SK-N-SH treated with all-trans-retinoic acid at 6 μM for 48 hours (cell line): ENCODE measurements around the gene MTCL3.

Source experiments
- ATAC-seq: fragments of 200-7000 bp; cut with Tn5 transposase; 3 replicates; pipeline ENCODE4 v1.9.1; 2020; ENCODE audit warnings: mild to moderate bottlenecking, moderate library complexity
- ARNTL ChIP-seq: fragments of 450-650 bp; formaldehyde crosslinking; IDR thresholded peaks from 2 replicates; pipeline ENCODE4 v1.5.0; 2020; ENCODE audit warnings: low read depth, mild to moderate bottlenecking, moderate library complexity, borderline replicate concordance
- CREB5 ChIP-seq: fragments of 250-450 bp; sonication (Bioruptor Pico); IDR thresholded peaks from 2 replicates; pipeline ENCODE4 v1.5.1; 2020; ENCODE audit warnings: low read depth, mild to moderate bottlenecking, moderate library complexity
- CSDC2 ChIP-seq: fragments of 250-450 bp; sonication (Bioruptor Pico); IDR thresholded peaks from 2 replicates; pipeline ENCODE4 v1.5.0; 2020; ENCODE audit warnings: mild to moderate bottlenecking, moderate library complexity
- CSRNP3 ChIP-seq: fragments of 250-450 bp; sonication (Bioruptor Pico); IDR thresholded peaks from 2 replicates; pipeline ENCODE4 v1.5.1; 2021; ENCODE audit warnings: mild to moderate bottlenecking, moderate library complexity
- ESRRG ChIP-seq: fragments of 250-450 bp; sonication (Bioruptor Pico); IDR thresholded peaks from 2 replicates; pipeline ENCODE4 v1.6.1; 2021; ENCODE audit warnings: mild to moderate bottlenecking
- GLIS3 ChIP-seq: fragments of 250-450 bp; sonication (Bioruptor Pico); IDR thresholded peaks from 2 replicates; pipeline ENCODE4 v1.5.0; 2020; ENCODE audit warnings: mild to moderate bottlenecking, moderate library complexity
- ISL1 ChIP-seq: fragments of 250-450 bp; sonication (Bioruptor Pico); IDR thresholded peaks from 2 replicates; pipeline ENCODE4 v2.1.2; 2022; ENCODE audit warnings: mild to moderate bottlenecking, moderate library complexity
- OSR1 ChIP-seq: fragments of 250-450 bp; sonication (Bioruptor Pico); IDR thresholded peaks from 2 replicates; pipeline ENCODE4 v1.8.0; 2022; ENCODE audit warnings: moderate library complexity, mild to moderate bottlenecking, inconsistent platforms
- PATZ1 ChIP-seq: fragments of 250-450 bp; sonication (Bioruptor Pico); IDR thresholded peaks from 2 replicates; pipeline ENCODE4 v1.8.0; 2020; ENCODE audit warnings: mild to moderate bottlenecking, moderate library complexity, borderline replicate concordance
- POU6F1 ChIP-seq: fragments of 250-450 bp; sonication (Bioruptor Pico); IDR thresholded peaks from 2 replicates; pipeline ENCODE4 v1.8.0; 2021; ENCODE audit warnings: low read depth, mild to moderate bottlenecking, moderate library complexity, borderline replicate concordance
- PPARA ChIP-seq: fragments of 250-450 bp; sonication (Bioruptor Pico); IDR thresholded peaks from 2 replicates; pipeline ENCODE4 v1.5.0; 2020; ENCODE audit warnings: mild to moderate bottlenecking, borderline replicate concordance
- RARB ChIP-seq: fragments of 250-450 bp; sonication (Bioruptor Pico); IDR thresholded peaks from 2 replicates; pipeline ENCODE4 v1.8.0; 2021; ENCODE audit warnings: mild to moderate bottlenecking, moderate library complexity
- TCF4 ChIP-seq: fragments of 250-450 bp; sonication (Bioruptor Pico); IDR thresholded peaks from 2 replicates; pipeline ENCODE4 v1.8.0; 2021; ENCODE audit warnings: mild to moderate bottlenecking, moderate library complexity, borderline replicate concordance
- TOX ChIP-seq: fragments of 250-450 bp; sonication (Bioruptor Pico); IDR thresholded peaks from 2 replicates; pipeline ENCODE4 v1.8.0; 2021; ENCODE audit warnings: mild to moderate bottlenecking, moderate library complexity, borderline replicate concordance
- TSHZ2 ChIP-seq: fragments of 250-450 bp; sonication (Bioruptor Pico); IDR thresholded peaks from 2 replicates; pipeline ENCODE4 v1.5.0; 2020; ENCODE audit warnings: mild to moderate bottlenecking, moderate library complexity
- ZC3H10 ChIP-seq: fragments of 250-450 bp; sonication (Bioruptor Pico); IDR thresholded peaks from 2 replicates; pipeline ENCODE4 v1.5.1; 2021; ENCODE audit warnings: mild to moderate bottlenecking, moderate library complexity
- ZFP3 ChIP-seq: fragments of 250-450 bp; sonication (Bioruptor Pico); IDR thresholded peaks from 2 replicates; pipeline ENCODE4 v1.5.0; 2020; ENCODE audit warnings: mild to moderate bottlenecking, moderate library complexity
- ZFP30 ChIP-seq: fragments of 450-650 bp; formaldehyde crosslinking; IDR thresholded peaks from 2 replicates; pipeline ENCODE4 v1.5.0; 2022; ENCODE audit warnings: mild to moderate bottlenecking, moderate library complexity
- ZNF565 ChIP-seq: fragments of 450-650 bp; formaldehyde crosslinking; conservative IDR thresholded peaks from 2 replicates; pipeline ENCODE4 v1.5.0; 2020; ENCODE audit warnings: low read depth, mild to moderate bottlenecking, moderate library complexity
- ZNF70 ChIP-seq: fragments of 450-650 bp; formaldehyde crosslinking; IDR thresholded peaks from 2 replicates; pipeline ENCODE4 v1.5.0; 2020; ENCODE audit warnings: mild to moderate bottlenecking, moderate library complexity
- ZNF8 ChIP-seq: fragments of 450-650 bp; formaldehyde crosslinking; IDR thresholded peaks from 2 replicates; pipeline ENCODE4 v1.5.0; 2020; ENCODE audit warnings: mild to moderate bottlenecking, moderate library complexity

MTCL3 gene

GRCh38 chr6:127550403-127550802, 31.3 kb upstream of the MTCL3 start:
- no peak for ATAC-seq
- TF ChIP-seq CSDC2 (CRISPR knock-in tag) (no peak), GLIS3 (CRISPR knock-in tag) (no peak), CREB5 (CRISPR knock-in tag) (no peak), ESRRG (no peak), RARB (no peak), ZFP3 (CRISPR knock-in tag) (no peak), TCF4 (CRISPR knock-in tag) (no peak), ARNTL (CRISPR knock-in tag) (no peak), ZNF70 (CRISPR knock-in tag) (no peak), ZFP30 (CRISPR knock-in tag) (no peak), ZNF565 (CRISPR knock-in tag) (no peak), ZNF8 (CRISPR knock-in tag) (no peak), POU6F1 (CRISPR knock-in tag) (no peak), TOX (CRISPR knock-in tag) (no peak), ZC3H10 (CRISPR knock-in tag) (no peak), ISL1 (CRISPR knock-in tag) (no peak), OSR1 (CRISPR knock-in tag) (no peak), PPARA (CRISPR knock-in tag) (no peak), PATZ1 (no peak)
- TF ChIP-seq, all 23 proteins: peak for 0

- no peak for TF ChIP-seq ESRRG
- no peak for TF ChIP-seq TCF4 (CRISPR knock-in tag)
- no peak for TF ChIP-seq POU6F1 (CRISPR knock-in tag)
- peak; percentile 31; the same call in 1 of the 3 replicates for ATAC-seq
Observed at GRCh38 chr6:127547904-127548649, 28.9 kb upstream of the MTCL3 start.

- peak; percentile 58 for ATAC-seq
- TF ChIP-seq TSHZ2 (no peak), ZNF565 (CRISPR knock-in tag) (no peak), ESRRG (no peak), CSRNP3 (CRISPR knock-in tag) (no peak), ARNTL (CRISPR knock-in tag) (no peak)
- TF ChIP-seq, all 23 proteins: peak for 0
Observed at GRCh38 chr6:127547215-127547614, 28.1 kb upstream of the MTCL3 start.
